Measurements from ENCODE around the gene RPS27. TPM values are rescaled to one million over a fixed set of nuclear protein-coding genes. Genes with fewer than 3 reads are reported as not detected.

RPS27 gene
- total RNA-seq, 1 donor from 2014 or later = 1,149 TPM

GRCh38 chr1:153951183-153951582 lies 39.4 kb upstream of the RPS27 start:
- H3K79me2 ChIP-seq (ENCODE audit: insufficient read depth, low read length) = peaks cover 31% of the 10 kb centered on the region
- peaks cover 17% of the 10 kb centered on the region for H3K36me3 ChIP-seq (ENCODE audit: insufficient read depth, low read length)
- peaks cover 14% of the 10 kb centered on the region for H3K36me3 Mint-ChIP-seq (ENCODE audit: low read depth, unreplicated experiment)

GRCh38 chr1:153951801-153952200 lies 38.8 kb upstream of the RPS27 start:
- FAIRE-seq = no peak
- DNase-seq (ENCODE audit: low read depth) = no peak
- Histone ChIP-seq H3K36me3 (ENCODE audit: insufficient read depth, low read length) (peaks cover 17% of the 10 kb centered on the region), H3K27me3 (ENCODE audit: insufficient read depth, low read length) (no peaks in the 10 kb centered on the region), H3K4me1 (ENCODE audit: insufficient read depth, low read length) (peaks cover 4% of the 10 kb centered on the region), H4K20me1 (ENCODE audit: insufficient read depth, low read length) (peaks cover 54% of the 10 kb centered on the region), H3K27ac (ENCODE audit: low read depth, low read length) (no peak overlapping the region), H3K4me3 (ENCODE audit: insufficient read depth, low read depth, low read length) (no peak overlapping the region), H3K9me3 (ENCODE audit: insufficient read depth, low read depth, low read length) (no peaks in the 10 kb centered on the region), H3K79me2 (ENCODE audit: insufficient read depth, low read length) (peaks cover 37% of the 10 kb centered on the region), H3K4me2 (ENCODE audit: low read length) (no peak overlapping the region), H2AFZ (ENCODE audit: low read depth, low read length) (no peak overlapping the region), H3K9ac (ENCODE audit: low read length) (no peak overlapping the region)
- H3K36me3 Mint-ChIP-seq (ENCODE audit: low read depth, unreplicated experiment) = peaks cover 14% of the 10 kb centered on the region
- TF ChIP-seq EZH2 (IDR thresholded peaks at IDR 0.05; ENCODE audit: insufficient read depth, low read length) (no peak), CTCF (IDR thresholded peaks at IDR 0.05; ENCODE audit: insufficient read depth, low read depth, low read length) (no peak)
- no peaks in the 10 kb centered on the region for H3K27me3 Mint-ChIP-seq (ENCODE audit: low read depth, unreplicated experiment)
- H3K27ac Mint-ChIP-seq (ENCODE audit: unreplicated experiment) = no peak overlapping the region
- H3K4me3 Mint-ChIP-seq (ENCODE audit: unreplicated experiment) = no peak overlapping the region
- H3K4me1 Mint-ChIP-seq (ENCODE audit: low read depth, unreplicated experiment) = peaks cover 13% of the 10 kb centered on the region
- H3K9me3 Mint-ChIP-seq (ENCODE audit: unreplicated experiment) = no peaks in the 10 kb centered on the region

More at GRCh38 chr1:153951183-153951582, 39.4 kb upstream of the RPS27 start:
- Mint-ChIP-seq H3K4me3 (ENCODE audit: unreplicated experiment) (no peak overlapping the region), H3K27ac (ENCODE audit: unreplicated experiment) (no peak overlapping the region), H3K27me3 (ENCODE audit: low read depth, unreplicated experiment) (no peaks in the 10 kb centered on the region), H3K4me1 (ENCODE audit: low read depth, unreplicated experiment) (peaks cover 7% of the 10 kb centered on the region), H3K9me3 (ENCODE audit: unreplicated experiment) (no peaks in the 10 kb centered on the region)
- no peaks in the 10 kb centered on the region for H3K9me3 ChIP-seq (ENCODE audit: insufficient read depth, low read depth, low read length)
- no peak overlapping the region for H3K9ac ChIP-seq (ENCODE audit: low read length)
- TF ChIP-seq EZH2 (IDR thresholded peaks at IDR 0.05; ENCODE audit: insufficient read depth, low read length) (no peak), CTCF (IDR thresholded peaks at IDR 0.05; ENCODE audit: insufficient read depth, low read depth, low read length) (no peak)
- no peak for FAIRE-seq
- no peaks in the 10 kb centered on the region for H3K27me3 ChIP-seq (ENCODE audit: insufficient read depth, low read length)
- H2AFZ ChIP-seq (ENCODE audit: low read depth, low read length) = no peak overlapping the region
- H3K4me2 ChIP-seq (ENCODE audit: low read length) = no peak overlapping the region
- no peak overlapping the region for H3K4me3 ChIP-seq (ENCODE audit: insufficient read depth, low read depth, low read length)
- no peak overlapping the region for H3K27ac ChIP-seq (ENCODE audit: low read depth, low read length)
- H4K20me1 ChIP-seq (ENCODE audit: insufficient read depth, low read length) = peaks cover 48% of the 10 kb centered on the region
- no peak for DNase-seq (ENCODE audit: low read depth)
- H3K4me1 ChIP-seq (ENCODE audit: insufficient read depth, low read length) = peaks cover 4% of the 10 kb centered on the region

GRCh38 chr1:153953859-153954365 lies 36.6 kb upstream of the RPS27 start:
- Histone ChIP-seq H4K20me1 (ENCODE audit: insufficient read depth, low read length) (peaks cover 66% of the 10 kb centered on the region), H3K4me1 (ENCODE audit: insufficient read depth, low read length) (peaks cover 12% of the 10 kb centered on the region), H3K4me2 (ENCODE audit: low read length) (no peak overlapping the region), H3K9ac (ENCODE audit: low read length) (no peak overlapping the region), H3K27ac (ENCODE audit: low read depth, low read length) (no peak overlapping the region), H3K79me2 (ENCODE audit: insufficient read depth, low read length) (peaks cover 52% of the 10 kb centered on the region), H3K9me3 (ENCODE audit: insufficient read depth, low read depth, low read length) (no peaks in the 10 kb centered on the region), H3K27me3 (ENCODE audit: insufficient read depth, low read length) (no peaks in the 10 kb centered on the region), H3K36me3 (ENCODE audit: insufficient read depth, low read length) (peaks cover 13% of the 10 kb centered on the region), H2AFZ (ENCODE audit: low read depth, low read length) (no peak overlapping the region), H3K4me3 (ENCODE audit: insufficient read depth, low read depth, low read length) (no peak overlapping the region)
- H3K36me3 Mint-ChIP-seq (ENCODE audit: low read depth, unreplicated experiment) = peaks cover 16% of the 10 kb centered on the region
- peak overlapping the region; percentile 3 for H3K4me3 Mint-ChIP-seq (ENCODE audit: unreplicated experiment)
- H3K9me3 Mint-ChIP-seq (ENCODE audit: unreplicated experiment) = no peaks in the 10 kb centered on the region
- peaks cover 19% of the 10 kb centered on the region for H3K4me1 Mint-ChIP-seq (ENCODE audit: low read depth, unreplicated experiment)
- TF ChIP-seq CTCF (IDR thresholded peaks at IDR 0.05; ENCODE audit: insufficient read depth, low read depth, low read length) (no peak), EZH2 (IDR thresholded peaks at IDR 0.05; ENCODE audit: insufficient read depth, low read length) (no peak)
- no peaks in the 10 kb centered on the region for H3K27me3 Mint-ChIP-seq (ENCODE audit: low read depth, unreplicated experiment)
- DNase-seq (ENCODE audit: low read depth) (no peak), FAIRE-seq (no peak)
- no peak overlapping the region for H3K27ac Mint-ChIP-seq (ENCODE audit: unreplicated experiment)

All from astrocyte (in vitro differentiated cells and primary cell).